WERI-Rb-1 (cell line): ENCODE results near the gene TMEM260.

Experiments used
- DNase-seq: peaks from one replicate; pipeline ENCODE4 v3.0.0-alpha.2; 2020
- H3K27ac ChIP-seq: fragments of 250-450 bp; sonication (Bioruptor Pico); 2 replicates; pipeline ENCODE4 v1.5.1; 2020; ENCODE audit warnings: mild to moderate bottlenecking, moderate library complexity
- H3K27me3 ChIP-seq: fragments of 250-450 bp; sonication (Bioruptor Pico); 2 replicates; pipeline ENCODE4 v1.5.1; 2021; ENCODE audit warnings: mild to moderate bottlenecking, low read depth, moderate library complexity; ENCODE audit not compliant: insufficient read depth, severe bottlenecking
- H3K36me3 ChIP-seq: fragments of 250-450 bp; sonication (Bioruptor Pico); 2 replicates; pipeline ENCODE4 v1.5.1; 2020; ENCODE audit warnings: mild to moderate bottlenecking, moderate library complexity
- H3K4me3 ChIP-seq: 2 replicates; pipeline ENCODE4 v1.5.1; 2011; ENCODE audit warnings: low read depth, mild to moderate bottlenecking, control low read depth, low read length
- H3K9me3 ChIP-seq: fragments of 250-450 bp; sonication (Bioruptor Pico); 2 replicates; pipeline ENCODE4 v1.5.1; 2021; ENCODE audit warnings: mild to moderate bottlenecking, moderate library complexity; ENCODE audit not compliant: severe bottlenecking
- CTCF ChIP-seq: IDR thresholded peaks from 2 replicates; pipeline ENCODE4 v1.5.1; 2011; ENCODE audit warnings: low read depth, mild to moderate bottlenecking, control low read depth, inconsistent platforms, low read length

TMEM260 gene

GRCh38 chr14:56632195-56632594 is 52.6 kb downstream of the TMEM260 start:
- H3K27ac ChIP-seq, result no peak overlapping the region
- peaks cover 27% of the 10 kb centered on the region for H3K36me3 ChIP-seq
- no peak for TF ChIP-seq CTCF
- H3K9me3 ChIP-seq, result peaks cover 7% of the 10 kb centered on the region
- no peak overlapping the region for H3K4me3 ChIP-seq
- no peak for DNase-seq
- no peaks in the 10 kb centered on the region for H3K27me3 ChIP-seq

- no peak for TF ChIP-seq CTCF
- Histone ChIP-seq H3K9me3 (peaks cover 9% of the 10 kb centered on the region), H3K4me3 (no peak overlapping the region), H3K36me3 (peaks cover 39% of the 10 kb centered on the region), H3K27me3 (no peaks in the 10 kb centered on the region), H3K27ac (no peak overlapping the region)
- DNase-seq, result no peak
Measured at GRCh38 chr14:56633544-56633943, 53.9 kb downstream of the TMEM260 start.

GRCh38 chr14:56635041-56635440 is 55.4 kb downstream of the TMEM260 start:
- Histone ChIP-seq H3K36me3 (peaks cover 54% of the 10 kb centered on the region), H3K27me3 (no peaks in the 10 kb centered on the region), H3K4me3 (no peak overlapping the region), H3K9me3 (peaks cover 14% of the 10 kb centered on the region), H3K27ac (no peak overlapping the region)
- no peak for DNase-seq
- TF ChIP-seq CTCF, result no peak

GRCh38 chr14:56647493-56647892 is 67.9 kb downstream of the TMEM260 start:
- H3K27me3 ChIP-seq, result no peaks in the 10 kb centered on the region
- no peaks in the 10 kb centered on the region for H3K9me3 ChIP-seq
- H3K4me3 ChIP-seq, result no peak overlapping the region
- DNase-seq, result no peak
- H3K27ac ChIP-seq, result no peak overlapping the region
- no peaks in the 10 kb centered on the region; the same call in 1 of the 2 replicates for H3K36me3 ChIP-seq
- no peak for TF ChIP-seq CTCF

- no peak overlapping the region for H3K4me3 ChIP-seq
- DNase-seq, result no peak
- TF ChIP-seq CTCF, result no peak
- H3K36me3 ChIP-seq, result no peaks in the 10 kb centered on the region; the same call in 1 of the 2 replicates
- no peak overlapping the region for H3K27ac ChIP-seq
- no peaks in the 10 kb centered on the region for H3K27me3 ChIP-seq
- no peaks in the 10 kb centered on the region for H3K9me3 ChIP-seq
Measured at GRCh38 chr14:56648508-56649301, 69.1 kb downstream of the TMEM260 start.

GRCh38 chr14:56649382-56649781 is 69.8 kb downstream of the TMEM260 start:
- TF ChIP-seq CTCF, result no peak
- Histone ChIP-seq H3K36me3 (no peaks in the 10 kb centered on the region; the same call in 1 of the 2 replicates), H3K27me3 (no peaks in the 10 kb centered on the region), H3K9me3 (no peaks in the 10 kb centered on the region), H3K27ac (no peak overlapping the region), H3K4me3 (no peak overlapping the region)
- DNase-seq, result no peak
